Osteocyte (in vitro differentiated cells): ENCODE results near the gene VEZT. TPM values are rescaled to one million over a fixed set of nuclear protein-coding genes. Genes with fewer than 3 reads are reported as not detected.

Experiments
- DNase-seq: peaks from one replicate; pipeline ENCODE4 v3.0.0; 2021; ENCODE audit warnings: mixed read lengths; ENCODE audit not compliant: unreplicated experiment; ENCODE audit errors: extremely low spot score
- H3K27ac Mint-ChIP-seq: one replicate; pipeline ENCODE4 v1.8.0; 2021; ENCODE audit warnings: mild to moderate bottlenecking, mixed read lengths; ENCODE audit not compliant: unreplicated experiment
- H3K27me3 Mint-ChIP-seq: one replicate; pipeline ENCODE4 v1.8.0; 2021; ENCODE audit warnings: mixed read lengths; ENCODE audit not compliant: unreplicated experiment
- H3K36me3 Mint-ChIP-seq: one replicate; pipeline ENCODE4 v1.8.0; 2021; ENCODE audit warnings: mixed read lengths; ENCODE audit not compliant: unreplicated experiment
- H3K4me1 Mint-ChIP-seq: one replicate; pipeline ENCODE4 v1.8.0; 2021; ENCODE audit warnings: mixed read lengths; ENCODE audit not compliant: unreplicated experiment
- H3K4me3 Mint-ChIP-seq: one replicate; pipeline ENCODE4 v1.8.0; 2021; ENCODE audit warnings: mild to moderate bottlenecking, moderate library complexity, mixed read lengths; ENCODE audit not compliant: unreplicated experiment
- H3K9me3 Mint-ChIP-seq: one replicate; pipeline ENCODE4 v1.8.0; 2021; ENCODE audit warnings: mixed read lengths; ENCODE audit not compliant: unreplicated experiment
- total RNA-seq: library from RNA; stranded (reverse); gene quantifications from 2 replicates; pipeline ENCODE4 v1.2.1, GENCODE V29; 2021
- TF ChIP-seq, protein P1 (sequence below): fragments of 200-600 bp; sonication (generic); IDR thresholded peaks from 2 replicates; pipeline ENCODE4 v1.5.0; 2021; ENCODE audit warnings: antibody characterized with exemption, mild to moderate bottlenecking, moderate library complexity

VEZT gene
- total RNA-seq, 1 donor from 2014 or later = 65.7 TPM

GRCh38 chr12:95279856-95280255 lies 62.2 kb downstream of the VEZT start:
- Mint-ChIP-seq H3K27ac (no peak overlapping the region), H3K27me3 (no peaks in the 10 kb centered on the region)

GRCh38 chr12:95282266-95282665 lies 64.7 kb downstream of the VEZT start:
- H3K27me3 Mint-ChIP-seq = no peaks in the 10 kb centered on the region
- H3K27ac Mint-ChIP-seq = no peak overlapping the region
- DNase-seq = no peak
- no peaks in the 10 kb centered on the region for H3K9me3 Mint-ChIP-seq
- peaks cover 50% of the 10 kb centered on the region for H3K36me3 Mint-ChIP-seq
- peaks cover 5% of the 10 kb centered on the region for H3K4me1 Mint-ChIP-seq
- TF ChIP-seq, protein P1, sequence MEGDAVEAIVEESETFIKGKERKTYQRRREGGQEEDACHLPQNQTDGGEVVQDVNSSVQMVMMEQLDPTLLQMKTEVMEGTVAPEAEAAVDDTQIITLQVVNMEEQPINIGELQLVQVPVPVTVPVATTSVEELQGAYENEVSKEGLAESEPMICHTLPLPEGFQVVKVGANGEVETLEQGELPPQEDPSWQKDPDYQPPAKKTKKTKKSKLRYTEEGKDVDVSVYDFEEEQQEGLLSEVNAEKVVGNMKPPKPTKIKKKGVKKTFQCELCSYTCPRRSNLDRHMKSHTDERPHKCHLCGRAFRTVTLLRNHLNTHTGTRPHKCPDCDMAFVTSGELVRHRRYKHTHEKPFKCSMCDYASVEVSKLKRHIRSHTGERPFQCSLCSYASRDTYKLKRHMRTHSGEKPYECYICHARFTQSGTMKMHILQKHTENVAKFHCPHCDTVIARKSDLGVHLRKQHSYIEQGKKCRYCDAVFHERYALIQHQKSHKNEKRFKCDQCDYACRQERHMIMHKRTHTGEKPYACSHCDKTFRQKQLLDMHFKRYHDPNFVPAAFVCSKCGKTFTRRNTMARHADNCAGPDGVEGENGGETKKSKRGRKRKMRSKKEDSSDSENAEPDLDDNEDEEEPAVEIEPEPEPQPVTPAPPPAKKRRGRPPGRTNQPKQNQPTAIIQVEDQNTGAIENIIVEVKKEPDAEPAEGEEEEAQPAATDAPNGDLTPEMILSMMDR = no peak
- no peak overlapping the region for H3K4me3 Mint-ChIP-seq

More at GRCh38 chr12:95279856-95280255, 62.2 kb downstream of the VEZT start:
- TF ChIP-seq, protein P1 = no peak
- peaks cover 53% of the 10 kb centered on the region for H3K36me3 Mint-ChIP-seq
- DNase-seq = no peak
- peaks cover 11% of the 10 kb centered on the region for H3K4me1 Mint-ChIP-seq
- no peak overlapping the region for H3K4me3 Mint-ChIP-seq
- H3K9me3 Mint-ChIP-seq = no peaks in the 10 kb centered on the region

DNA sequence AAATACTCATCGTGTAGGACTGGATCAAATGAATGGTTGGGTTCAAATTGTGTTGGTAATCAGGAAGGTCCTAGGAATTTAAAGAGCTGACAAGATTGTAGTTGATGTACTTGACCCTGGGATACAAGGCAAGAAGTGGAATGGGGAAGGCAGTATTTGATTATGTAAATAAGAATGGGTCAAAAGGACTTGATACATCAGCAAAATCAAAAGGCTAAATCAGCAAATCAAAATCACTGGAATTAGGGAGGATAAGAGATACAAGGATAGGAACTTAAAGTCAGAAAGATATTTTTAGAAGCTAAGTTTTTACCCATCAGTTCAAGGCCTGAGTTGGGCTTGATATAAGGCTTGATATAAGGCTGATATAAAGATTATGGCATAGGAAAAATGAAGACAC lies 65.8 kb downstream of the VEZT start:
- Mint-ChIP-seq H3K4me1 (peaks cover 2% of the 10 kb centered on the region), H3K4me3 (no peak overlapping the region), H3K9me3 (no peaks in the 10 kb centered on the region), H3K36me3 (peaks cover 53% of the 10 kb centered on the region), H3K27me3 (no peaks in the 10 kb centered on the region), H3K27ac (no peak overlapping the region)
- DNase-seq = no peak
- TF ChIP-seq, protein P1 = no peak

GRCh38 chr12:95286713-95287112 lies 69.1 kb downstream of the VEZT start:
- Mint-ChIP-seq H3K27ac (no peak overlapping the region), H3K27me3 (no peaks in the 10 kb centered on the region), H3K9me3 (no peaks in the 10 kb centered on the region), H3K36me3 (peaks cover 51% of the 10 kb centered on the region), H3K4me1 (peaks cover 2% of the 10 kb centered on the region), H3K4me3 (no peak overlapping the region)
- DNase-seq = no peak
- TF ChIP-seq, protein P1 = no peak

- TF ChIP-seq, protein P1 = no peak
- no peak overlapping the region for H3K27ac Mint-ChIP-seq
These were observed 73.9 kb downstream of the VEZT start for GRCh38 chr12:95291501-95291900.

More at GRCh38 chr12:95291501-95291900, 73.9 kb downstream of the VEZT start:
- DNase-seq = no peak
- Mint-ChIP-seq H3K9me3 (no peaks in the 10 kb centered on the region), H3K4me1 (peaks cover 2% of the 10 kb centered on the region), H3K27me3 (no peaks in the 10 kb centered on the region), H3K4me3 (no peak overlapping the region), H3K36me3 (peaks cover 39% of the 10 kb centered on the region)
